Measurements from ENCODE around the gene NPC1.

The NPC1 gene

DNA sequence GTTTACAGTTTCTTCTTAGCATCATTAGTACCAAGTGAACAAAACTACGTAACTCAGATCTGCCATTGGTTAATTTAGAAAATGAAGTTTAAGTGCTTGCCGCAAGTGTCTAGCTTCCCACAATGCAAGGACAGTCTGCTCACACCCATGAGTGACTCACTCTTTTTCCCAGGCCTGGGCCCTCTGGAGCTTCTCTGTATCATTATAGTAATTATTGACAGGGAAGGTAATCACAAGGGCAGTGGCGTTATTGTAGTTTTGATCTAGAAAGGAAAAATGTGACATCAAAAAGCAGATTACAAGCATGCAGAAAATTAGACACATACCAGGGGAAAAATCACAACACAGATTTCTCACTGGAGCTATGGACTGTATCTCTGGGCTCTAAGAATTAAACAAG is 38.5 kb downstream of the NPC1 start:
- DNase-seq (ENCODE audit: low spot score): no peak

DNA sequence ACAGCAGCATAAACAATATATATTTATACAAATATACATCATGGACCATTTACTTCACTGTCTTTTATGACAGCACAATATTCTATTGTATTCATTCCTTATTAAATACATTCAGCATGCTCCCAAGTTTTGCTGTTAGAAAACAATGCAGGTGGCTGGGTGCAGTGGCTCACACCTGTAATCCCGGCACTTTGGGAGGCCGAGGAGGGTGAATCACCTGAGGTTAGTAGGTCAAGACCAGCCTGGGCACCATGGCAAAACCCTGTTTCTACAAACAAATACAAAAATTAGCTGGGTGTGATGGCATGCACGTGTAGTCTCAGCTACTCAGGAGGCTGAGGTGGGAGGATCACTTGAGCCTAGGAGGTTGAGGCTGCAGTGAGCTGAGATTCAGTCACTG is 39.0 kb downstream of the NPC1 start:
- no peak for DNase-seq (ENCODE audit: low spot score)

DNA sequence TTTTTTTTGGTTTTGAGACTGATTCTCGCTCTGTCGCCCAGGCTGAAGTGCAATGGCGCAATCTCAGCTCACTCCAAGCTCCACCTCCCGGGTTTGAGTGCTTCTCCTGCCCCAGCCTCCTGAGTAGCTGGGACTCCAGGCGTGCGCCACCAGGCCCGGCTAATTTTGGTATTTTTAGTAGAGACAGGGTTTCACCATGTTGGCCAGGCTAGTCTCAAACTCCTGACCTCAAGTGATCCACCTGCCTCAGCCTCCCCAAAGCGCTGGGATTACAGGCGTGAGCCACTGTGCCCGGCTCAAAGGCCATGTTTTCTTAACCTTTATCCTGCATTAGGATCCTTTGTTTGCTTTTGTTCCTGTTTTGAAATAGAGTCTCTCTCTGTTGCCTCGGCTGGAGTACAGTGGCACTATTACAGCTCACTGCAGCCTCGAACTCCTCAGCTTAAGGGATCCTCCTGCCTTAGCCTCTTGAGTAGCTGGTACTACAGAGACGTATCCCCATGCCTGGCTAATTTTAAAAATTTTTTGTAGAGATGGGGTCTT is 41.0 kb downstream of the NPC1 start:
- DNase-seq (ENCODE audit: low spot score): no peak

DNA sequence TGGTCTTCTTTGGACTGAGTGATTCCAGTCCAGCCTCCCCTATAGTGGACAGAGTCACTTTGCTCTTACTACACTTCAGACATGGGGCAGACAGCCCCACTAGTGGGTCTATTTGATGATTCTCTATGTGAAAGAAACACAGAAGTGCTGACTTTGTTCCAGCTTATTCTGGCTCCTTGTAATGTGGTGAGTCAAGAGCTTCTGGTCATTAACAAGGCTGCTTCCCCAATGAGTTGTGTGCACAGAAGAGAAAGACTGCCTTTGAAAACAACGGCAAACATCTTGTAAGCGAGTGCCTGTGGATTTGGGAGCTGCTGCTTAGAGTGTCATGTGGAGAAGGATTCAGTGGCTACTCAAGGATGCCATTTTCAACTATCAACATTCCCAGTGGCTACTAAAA is 43.8 kb downstream of the NPC1 start:
- no peak for DNase-seq (ENCODE audit: low spot score)

DNA sequence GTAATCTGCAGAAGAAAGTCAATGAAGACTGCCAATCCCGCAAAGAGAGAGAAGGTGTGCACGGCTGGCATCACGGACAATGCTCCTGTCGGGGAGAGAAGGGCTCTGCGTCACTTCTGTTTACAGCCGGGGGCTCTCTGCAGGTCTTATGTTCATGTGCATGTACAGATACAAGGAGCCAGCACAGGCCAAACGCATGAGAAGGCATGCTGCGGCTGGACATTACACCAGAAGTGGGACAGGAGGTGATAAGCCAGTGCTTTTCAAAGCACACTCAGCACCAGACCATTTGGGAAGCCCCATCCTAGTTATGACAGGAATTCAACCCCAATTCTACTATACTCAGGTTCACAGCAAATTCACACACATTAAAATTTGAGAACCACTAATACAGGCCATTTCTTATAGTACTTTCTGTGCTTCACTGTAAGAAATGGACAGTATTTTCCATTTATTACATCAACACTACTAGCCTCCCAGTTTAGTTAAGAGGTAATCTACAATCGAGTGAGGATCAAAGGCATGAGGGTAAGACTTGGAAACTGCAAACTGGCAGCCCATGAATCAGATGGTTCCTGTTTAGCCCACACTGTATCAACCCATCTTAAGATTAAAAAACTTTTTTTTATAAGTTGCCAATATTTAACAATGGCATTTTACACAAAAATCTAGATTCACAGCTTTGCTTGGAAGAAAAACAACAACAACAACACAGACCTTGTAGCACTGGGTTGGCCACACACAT is 44.8 kb downstream of the NPC1 start:
- DNase-seq (ENCODE audit: low spot score): no peak

DNA sequence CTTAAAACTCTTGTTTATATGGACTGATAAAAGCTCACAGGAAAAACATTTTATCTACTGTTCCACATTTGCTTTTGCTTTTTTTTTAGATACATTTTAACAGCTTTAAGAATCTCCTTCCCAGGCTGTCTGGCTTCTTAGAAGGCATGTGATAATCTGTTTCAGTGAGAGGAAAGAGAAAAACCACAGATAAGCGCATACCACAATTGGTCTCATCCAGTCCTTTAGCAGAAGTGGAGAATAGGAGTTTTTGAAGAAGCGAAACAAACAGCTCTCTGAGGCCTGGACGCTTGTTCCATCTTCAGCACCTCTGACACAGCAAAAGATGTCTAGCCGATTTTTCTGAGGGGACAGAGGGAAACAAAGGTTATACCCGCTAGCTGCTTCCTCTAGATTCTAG is 45.4 kb downstream of the NPC1 start:
- no peak for DNase-seq (ENCODE audit: low spot score)

DNA sequence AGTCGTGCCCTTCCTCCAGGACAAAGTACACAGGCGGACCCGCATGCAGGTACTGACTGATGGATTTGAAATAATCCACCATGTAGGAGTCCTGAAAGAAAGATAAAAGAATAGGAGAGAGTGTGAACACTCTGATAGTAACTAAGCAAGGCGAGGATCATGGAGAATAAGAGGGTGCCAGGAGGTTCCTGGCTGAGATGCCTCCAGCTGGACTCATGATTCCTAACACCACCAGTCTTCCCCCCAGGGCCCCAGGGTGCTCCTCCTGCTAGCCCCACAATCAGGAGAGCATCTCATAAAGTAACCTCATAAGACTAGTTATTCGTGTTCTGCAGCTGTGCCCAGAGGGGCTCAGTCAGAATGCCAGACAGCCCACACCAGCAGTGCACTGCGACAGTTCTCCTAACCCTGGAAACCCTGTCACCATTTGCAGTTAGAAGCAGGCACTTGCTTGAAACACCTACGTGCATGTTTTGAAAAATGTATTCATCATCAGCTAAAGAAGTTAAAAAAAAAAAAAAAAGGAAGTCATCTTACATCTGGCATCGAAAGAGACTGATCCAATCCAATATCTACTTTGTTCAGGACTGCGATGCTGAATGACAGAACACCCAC is 46.3 kb downstream of the NPC1 start:
- no peak for DNase-seq (ENCODE audit: low spot score)

DNA sequence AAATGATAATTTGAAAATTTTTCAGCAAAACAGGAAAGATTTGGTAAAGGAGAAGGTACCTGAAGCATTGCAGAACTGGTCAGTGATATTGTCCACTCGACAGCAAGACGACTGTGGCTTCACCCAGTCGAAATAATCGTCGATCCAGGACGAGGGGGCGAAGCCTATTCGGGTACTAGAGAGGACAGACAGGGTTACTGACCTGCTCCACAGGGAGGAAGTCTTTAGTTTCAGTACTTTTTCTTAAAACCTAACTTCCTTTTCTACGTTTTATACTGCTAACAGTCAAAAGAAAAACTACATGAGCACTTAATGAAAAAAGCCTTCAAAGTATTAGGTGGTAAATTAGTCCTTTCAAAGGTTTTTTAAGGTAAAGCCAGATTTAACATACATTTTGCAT is 47.0 kb downstream of the NPC1 start:
- no peak for DNase-seq (ENCODE audit: low spot score)

DNA sequence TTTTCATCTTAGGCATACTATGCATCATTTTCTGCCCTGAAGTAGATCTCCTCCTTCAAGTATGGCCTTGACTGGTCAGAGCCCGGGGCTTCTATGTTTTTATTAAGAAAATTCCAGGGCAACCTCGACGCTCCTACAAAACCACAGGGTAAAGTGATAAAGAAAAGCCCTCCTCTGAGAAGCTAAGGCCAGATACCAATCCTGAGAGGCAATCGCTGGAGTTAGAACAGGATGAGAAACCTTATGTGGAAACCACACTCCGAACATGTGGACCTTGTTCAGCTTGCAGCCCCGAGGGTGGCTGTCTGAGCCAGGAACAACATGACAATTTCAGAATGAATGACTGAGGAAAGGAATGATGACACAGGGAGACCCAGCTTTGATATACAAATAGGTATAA is 47.4 kb downstream of the NPC1 start:
- no peak for DNase-seq (ENCODE audit: low spot score)

DNA sequence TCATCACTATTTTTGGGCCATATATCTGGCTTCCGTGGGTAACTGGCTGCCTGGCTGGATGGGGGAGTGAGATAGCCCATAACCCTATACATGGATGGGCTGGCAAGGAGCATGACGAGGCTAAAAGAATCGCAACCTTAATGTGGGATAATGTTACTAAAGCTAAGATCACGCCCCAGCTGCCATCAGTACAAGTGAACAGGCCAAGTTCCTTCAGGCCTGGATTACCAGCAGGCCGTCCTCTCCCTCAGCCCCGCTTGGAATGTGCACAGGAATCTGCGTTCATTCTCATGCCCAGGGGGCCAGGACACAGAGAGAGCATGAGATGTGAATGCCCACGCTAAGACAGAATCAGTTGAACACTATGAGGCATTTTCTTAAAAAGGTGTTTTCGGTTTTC is 48.3 kb downstream of the NPC1 start:
- DNase-seq (ENCODE audit: low spot score): no peak

DNA sequence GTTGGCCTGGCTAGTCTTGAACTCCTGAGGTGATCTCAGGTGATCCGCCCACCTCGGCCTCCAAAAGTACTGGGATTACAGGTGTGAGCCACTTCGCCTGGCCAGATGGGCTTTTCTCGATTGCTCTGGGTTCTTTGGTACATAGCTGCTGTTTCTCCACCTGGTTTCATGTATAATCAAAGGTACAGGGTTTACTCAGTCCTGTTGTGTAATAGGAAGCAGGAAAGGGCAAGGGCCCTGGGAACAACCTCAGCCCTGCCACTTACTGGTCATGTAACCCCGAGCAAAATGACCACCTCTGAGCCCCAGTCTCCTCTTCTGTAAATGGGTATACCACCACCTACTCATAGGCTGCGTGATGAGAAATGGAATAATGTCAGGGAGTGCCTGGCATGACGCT is 49.0 kb downstream of the NPC1 start:
- DNase-seq (ENCODE audit: low spot score): no peak

DNA sequence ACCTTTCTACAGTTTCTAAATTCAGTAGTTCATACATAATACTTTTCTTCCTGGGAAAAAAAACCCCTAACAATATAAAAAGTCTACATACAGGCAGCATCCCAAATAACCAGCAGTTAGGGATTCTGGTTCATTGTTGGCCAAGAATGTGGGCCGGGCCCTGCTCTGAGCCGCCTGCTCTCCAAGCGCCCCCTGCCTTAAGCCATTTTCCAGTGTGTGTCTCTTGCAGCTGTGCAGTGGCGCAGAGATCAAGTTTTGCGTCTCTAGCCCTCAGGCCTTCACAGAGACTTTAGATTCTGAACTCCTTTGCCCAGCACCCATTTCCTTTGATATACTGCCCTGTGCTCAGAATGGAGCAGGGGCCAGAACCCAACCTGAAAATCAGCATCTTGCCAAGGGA is 50.1 kb downstream of the NPC1 start:
- no peak for DNase-seq (ENCODE audit: low spot score)

DNA sequence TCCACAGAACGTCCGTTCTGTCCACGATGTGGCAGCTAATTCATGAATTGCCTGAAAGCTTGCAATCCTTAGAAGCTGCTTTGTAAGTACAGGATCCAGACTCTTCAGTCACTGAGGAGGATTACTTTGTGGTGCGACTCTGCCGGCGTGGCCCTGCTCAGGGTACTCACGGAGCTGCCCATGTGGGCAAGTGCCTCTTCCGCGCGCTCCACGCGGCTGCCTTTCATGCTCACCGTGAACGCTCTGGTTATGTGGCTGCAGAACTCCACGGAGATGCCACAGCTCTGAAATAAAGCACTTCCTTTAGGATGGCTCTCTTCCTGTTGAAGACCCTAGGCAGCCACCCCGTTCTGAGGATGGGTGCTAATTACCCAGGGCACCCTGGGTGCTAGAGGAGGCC is 52.0 kb downstream of the NPC1 start:
- no peak for DNase-seq (ENCODE audit: low spot score)

DNA sequence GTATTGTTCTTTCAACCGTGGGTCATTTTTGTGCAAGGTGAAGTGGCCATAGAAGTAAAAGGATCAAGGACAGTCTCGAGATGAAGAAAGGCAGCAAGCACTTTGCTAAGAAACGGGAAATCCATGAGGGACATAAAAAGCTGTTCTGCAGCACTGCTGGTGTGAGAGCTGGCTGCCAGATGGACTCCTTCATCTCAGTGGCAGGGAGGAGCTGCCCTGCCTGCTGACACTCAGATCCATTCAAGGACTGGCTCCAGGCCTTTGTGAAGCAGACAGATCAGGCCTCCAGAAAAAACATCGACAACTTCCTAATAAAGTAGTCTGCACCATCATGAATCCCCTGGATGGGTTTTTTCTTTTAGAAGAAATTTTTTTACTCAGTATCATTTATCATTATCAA is 53.5 kb downstream of the NPC1 start:
- no peak for DNase-seq (ENCODE audit: low spot score)

DNA sequence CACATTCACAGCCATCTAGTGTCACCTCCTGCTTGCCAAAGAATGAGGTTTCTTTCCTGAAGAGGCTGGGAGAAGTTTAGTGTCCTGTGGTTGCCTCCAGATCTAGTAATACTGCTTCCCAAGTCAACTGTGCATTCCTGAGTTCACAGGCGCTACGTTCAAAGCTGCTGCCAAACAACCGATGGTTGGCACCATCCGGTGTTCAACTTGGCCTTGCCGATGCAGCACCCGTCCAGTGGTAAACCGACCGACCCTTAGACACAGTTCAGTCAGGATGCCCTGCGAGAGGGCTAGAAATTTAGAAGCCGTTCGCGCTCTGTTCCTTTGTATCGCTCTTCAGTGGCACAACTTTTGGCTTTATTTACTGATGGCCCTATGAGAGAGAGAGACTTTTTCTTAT is 54.4 kb downstream of the NPC1 start:
- no peak for DNase-seq (ENCODE audit: low spot score)

DNA sequence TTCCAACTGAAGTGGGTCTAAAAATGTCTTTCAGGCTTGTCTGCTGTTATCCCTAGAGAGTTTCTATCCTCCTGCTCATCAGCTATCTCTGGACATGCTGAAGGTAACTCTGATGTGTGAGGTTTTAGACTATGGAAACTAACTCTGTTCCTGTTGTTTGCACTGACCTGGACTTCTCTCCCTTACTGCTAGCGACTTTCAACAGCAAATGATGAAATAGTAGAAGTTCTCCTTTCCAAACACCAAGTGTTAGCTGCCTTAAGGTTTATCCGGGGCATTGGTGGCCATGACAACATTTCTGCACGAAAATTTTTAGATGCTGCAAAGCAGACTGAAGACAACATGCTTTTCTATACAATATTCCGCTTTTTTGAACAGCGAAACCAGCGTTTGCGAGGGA is 56.1 kb downstream of the NPC1 start:
- DNase-seq (ENCODE audit: low spot score): no peak

DNA sequence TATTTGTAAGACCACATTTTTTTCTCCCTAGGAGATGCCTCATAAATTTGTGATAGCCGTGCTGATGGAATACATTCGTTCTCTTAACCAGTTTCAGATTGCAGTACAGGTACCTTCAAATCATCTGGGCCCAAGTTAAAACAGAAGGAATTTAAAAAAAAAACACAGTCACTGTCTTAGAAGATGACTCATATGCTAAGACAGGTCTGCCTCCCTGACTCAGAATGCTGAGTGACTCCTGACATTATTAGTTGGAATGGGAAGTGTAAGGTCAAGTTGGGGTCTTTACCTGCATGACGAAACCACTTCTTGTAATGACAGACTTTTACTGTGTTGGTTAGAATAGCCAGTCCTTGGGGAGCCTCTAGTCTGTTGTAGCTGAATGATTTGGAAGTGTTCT is 56.7 kb downstream of the NPC1 start:
- DNase-seq (ENCODE audit: low spot score): no peak

DNA sequence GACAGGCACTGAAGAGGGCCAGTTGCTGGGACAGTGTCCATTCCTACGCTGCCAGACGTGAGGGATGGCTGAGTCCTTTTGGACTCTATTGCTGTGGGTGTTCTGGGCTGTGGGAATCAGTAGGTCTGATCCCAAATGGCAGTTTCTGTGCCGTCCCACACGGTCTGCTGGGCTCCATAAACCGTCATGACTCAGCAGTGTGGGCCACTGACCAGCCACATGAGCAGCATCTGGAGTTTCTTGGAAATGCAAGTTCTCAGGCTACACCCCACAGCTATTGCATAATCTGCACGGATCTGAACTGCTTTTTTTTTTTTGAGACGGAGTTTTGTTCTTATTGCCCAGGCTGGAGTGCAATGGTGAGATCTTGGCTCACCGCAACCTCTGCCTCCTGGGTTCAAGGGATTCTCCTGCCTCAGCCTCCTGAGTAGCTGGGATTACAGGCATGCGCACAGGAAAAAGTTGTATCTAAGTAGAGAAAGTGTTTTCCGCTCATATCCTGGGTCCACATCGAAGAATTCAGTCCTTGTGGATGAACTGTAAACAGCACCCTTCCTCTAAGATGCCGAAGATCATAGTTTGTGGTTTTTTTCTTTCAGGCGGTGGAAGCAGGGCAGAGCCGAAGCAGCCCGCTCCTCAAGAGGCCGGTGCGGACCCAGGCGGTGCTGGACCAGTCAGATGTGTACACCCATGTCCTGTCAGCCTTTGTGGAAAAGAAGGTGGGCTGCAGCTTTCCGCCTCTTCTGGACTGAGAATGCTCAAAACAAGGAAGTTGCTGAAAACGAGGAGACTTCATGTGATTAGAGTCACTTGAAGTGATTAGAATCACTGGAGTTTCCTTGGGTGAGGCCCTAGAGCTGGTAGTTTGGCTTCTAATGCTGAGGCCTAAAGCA is 57.5 kb downstream of the NPC1 start:
- DNase-seq (ENCODE audit: low spot score): no peak

DNA sequence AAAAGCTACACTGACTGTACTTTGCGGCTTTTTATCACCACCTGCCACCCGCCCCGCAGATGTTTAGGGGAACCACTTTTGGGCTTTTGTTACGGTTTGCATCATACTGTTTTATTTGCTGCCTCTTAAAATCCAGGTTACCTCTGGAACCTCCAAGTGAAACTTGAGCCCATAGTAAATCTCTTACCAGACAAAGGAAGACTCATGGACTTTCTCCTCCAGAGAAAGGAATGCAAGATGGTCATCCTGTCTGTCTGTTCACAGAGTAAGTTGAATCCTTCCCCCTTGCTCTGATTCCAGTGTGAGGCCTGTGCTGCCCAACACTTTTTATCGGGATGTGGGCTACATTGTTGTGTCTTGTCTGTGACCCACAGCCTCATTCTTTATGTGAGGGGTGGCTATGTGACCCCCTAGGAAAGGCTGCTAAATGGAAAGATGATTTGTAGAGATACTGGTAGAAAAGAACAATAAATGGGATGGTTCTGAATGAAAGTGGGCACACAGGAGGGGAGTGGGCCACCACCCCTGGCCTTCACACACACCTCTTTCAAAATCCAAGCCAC is 59.7 kb downstream of the NPC1 start:
- no peak for DNase-seq (ENCODE audit: low spot score)

DNA sequence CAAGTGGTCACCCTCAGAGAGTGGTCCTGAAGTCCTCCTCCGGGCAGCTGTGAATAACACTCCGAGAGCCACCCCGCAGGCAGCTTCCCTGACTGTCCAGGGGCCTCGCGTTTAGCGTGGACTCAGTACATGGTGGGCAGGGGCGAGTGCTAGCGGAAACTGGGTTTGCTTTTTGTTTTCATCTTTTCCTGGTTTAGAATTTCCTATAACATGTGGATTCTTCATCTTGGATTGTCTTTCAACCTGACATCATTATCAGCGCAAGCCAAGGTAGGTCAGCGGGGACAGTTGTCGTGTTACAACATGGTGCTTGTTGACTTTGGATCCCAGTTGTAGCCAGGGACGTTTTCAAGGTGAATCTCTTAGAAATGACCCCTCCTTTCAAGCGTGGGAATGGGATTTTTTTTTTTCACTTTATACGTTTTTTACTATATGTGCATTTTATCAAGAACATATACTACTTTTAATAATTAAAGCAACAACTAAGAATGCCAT is 62.0 kb downstream of the NPC1 start:
- DNase-seq (ENCODE audit: low spot score): no peak

DNA sequence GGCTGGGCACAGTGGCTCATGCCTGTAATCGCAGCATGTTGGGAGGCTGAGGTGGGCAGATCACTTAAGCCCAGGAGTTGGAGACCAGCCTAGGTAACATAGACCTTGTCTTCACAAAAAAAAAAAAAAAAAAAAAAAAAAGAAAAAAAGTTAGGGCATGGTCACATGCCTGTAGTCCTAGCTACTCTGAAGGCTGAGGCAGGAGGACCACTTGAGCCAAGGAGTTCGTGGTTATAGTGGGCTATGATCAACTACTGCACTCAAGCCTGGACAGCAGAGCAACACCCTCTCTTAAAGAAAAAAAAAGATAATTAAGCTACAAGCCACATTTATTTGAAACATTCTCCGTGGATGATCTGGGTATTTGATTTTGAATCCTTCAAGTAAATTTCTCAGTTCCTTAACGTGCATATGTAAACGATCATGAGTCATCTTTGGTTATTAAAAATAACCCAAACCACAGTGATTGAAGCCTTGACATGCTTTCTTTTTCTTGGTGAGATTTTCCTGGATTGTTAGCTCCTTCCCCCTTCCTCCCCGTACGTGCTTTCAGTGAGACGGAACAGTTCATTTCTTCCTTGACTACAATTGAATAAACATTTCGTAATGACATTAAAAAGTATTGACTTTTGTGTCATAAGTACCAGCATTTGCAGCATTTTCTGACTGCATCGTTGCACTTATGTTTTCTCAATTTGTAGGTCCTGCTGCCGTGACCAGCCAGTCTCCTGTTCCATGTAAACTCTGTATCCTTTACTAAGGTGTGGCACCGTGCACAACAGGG is 62.7 kb downstream of the NPC1 start:
- no peak for DNase-seq (ENCODE audit: low spot score)

DNA sequence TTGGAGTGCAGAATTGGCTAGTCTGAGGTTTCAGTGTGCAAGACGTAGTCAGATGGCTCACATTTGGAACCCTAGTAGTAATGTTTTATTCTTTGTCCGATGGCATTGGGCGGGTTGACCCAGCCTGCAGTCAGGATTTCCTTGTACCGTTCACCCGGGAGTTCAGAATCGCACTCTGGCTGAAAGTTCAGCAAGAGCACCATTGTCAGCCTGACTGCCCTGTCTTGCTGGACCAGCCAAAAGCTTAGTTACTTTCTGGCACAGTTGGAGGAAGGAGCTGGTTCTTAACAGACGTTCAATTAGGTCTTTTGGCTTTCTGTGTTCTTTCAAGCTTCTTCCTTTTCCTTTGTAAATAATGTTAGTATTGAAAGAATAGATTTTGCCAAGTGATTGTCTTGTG is 64.4 kb downstream of the NPC1 start:
- DNase-seq (ENCODE audit: low spot score): no peak

Data from D341Med (cell line).